Measurements from ENCODE around the gene MTERF2.

MTERF2 gene

DNA sequence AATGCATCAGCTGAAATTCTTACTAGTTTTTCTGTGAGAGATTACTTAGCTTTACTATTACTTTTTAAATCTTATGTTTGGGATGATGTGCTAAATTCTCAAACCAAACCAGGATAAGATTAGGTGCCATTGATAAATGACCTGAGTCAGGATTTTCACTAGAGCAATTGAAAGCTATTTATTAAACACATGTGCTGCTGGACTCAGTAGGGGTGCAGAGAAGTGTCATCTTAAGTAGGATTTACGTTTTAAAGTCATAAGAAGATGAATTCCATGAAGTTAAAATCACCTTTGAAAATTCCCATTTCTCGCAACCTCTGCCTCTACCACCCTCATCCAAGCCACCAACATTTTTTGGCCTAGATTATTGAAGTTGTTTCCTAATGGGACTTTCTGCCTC, 22.4 kb downstream of the MTERF2 start:
- H3K36me3 ChIP-seq (ENCODE audit: control insufficient read depth in 2 of 2, insufficient read depth in 1 of 2, low read length in 2 of 2), result peaks cover 13 to 53% of the 10 kb centered on the region in 2 experiments
- ChIA-PET CTCF (interaction anchor here (0.5 to 0.8 kb wide), 2 partner anchors 148 to 354 kb away, joined by 3 to 4 read pairs; a partner anchor contains a TSS), POLR2A (no interaction called here)
- H3K9me3 ChIP-seq (ENCODE audit: control insufficient read depth, insufficient read depth, low read depth, low read length), result no peaks in the 10 kb centered on the region
- TF ChIP-seq ZNF580 (tag by site-specific recombination; IDR thresholded peaks at IDR 0.05), result no peak
- TF ChIP-seq ZNF391 (tag by site-specific recombination; IDR thresholded peaks at IDR 0.05; ENCODE audit: borderline replicate concordance, low read depth), result no peak
- no peak for TF ChIP-seq ZNF311 (tag by site-specific recombination; IDR thresholded peaks at IDR 0.05; ENCODE audit: borderline replicate concordance)
- no peak for TF ChIP-seq ZNF211 (tag by site-specific recombination; IDR thresholded peaks at IDR 0.05; ENCODE audit: low read depth)
- TF ChIP-seq ZNF248 (tag by site-specific recombination; IDR thresholded peaks at IDR 0.05), result no peak
- TF ChIP-seq, protein P1, sequence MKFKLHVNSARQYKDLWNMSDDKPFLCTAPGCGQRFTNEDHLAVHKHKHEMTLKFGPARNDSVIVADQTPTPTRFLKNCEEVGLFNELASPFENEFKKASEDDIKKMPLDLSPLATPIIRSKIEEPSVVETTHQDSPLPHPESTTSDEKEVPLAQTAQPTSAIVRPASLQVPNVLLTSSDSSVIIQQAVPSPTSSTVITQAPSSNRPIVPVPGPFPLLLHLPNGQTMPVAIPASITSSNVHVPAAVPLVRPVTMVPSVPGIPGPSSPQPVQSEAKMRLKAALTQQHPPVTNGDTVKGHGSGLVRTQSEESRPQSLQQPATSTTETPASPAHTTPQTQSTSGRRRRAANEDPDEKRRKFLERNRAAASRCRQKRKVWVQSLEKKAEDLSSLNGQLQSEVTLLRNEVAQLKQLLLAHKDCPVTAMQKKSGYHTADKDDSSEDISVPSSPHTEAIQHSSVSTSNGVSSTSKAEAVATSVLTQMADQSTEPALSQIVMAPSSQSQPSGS (tag by site-specific recombination; IDR thresholded peaks at IDR 0.05; ENCODE audit: low read depth), result no peak
- TF ChIP-seq REPIN1 (tag by site-specific recombination; IDR thresholded peaks at IDR 0.05; ENCODE audit: low read depth), result no peak
- TF ChIP-seq ZSCAN5A (tag by site-specific recombination; IDR thresholded peaks at IDR 0.05), result no peak
- TF ChIP-seq ZNF223 (tag by site-specific recombination; IDR thresholded peaks at IDR 0.05), result no peak
- no peak for TF ChIP-seq ZNF341 (tag by site-specific recombination; IDR thresholded peaks at IDR 0.05; ENCODE audit: low read depth)
- no peak for TF ChIP-seq ZNF701 (tag by site-specific recombination; IDR thresholded peaks at IDR 0.05)
- TF ChIP-seq ZNF629 (tag by site-specific recombination; IDR thresholded peaks at IDR 0.05), result no peak
- no peak for TF ChIP-seq ZNF621 (tag by site-specific recombination; IDR thresholded peaks at IDR 0.05)
- H3K4me1 ChIP-seq (ENCODE audit: control insufficient read depth, insufficient read depth, low read length), result peaks cover 8% of the 10 kb centered on the region; the same call in 1 of the 2 replicates
- H3K27ac ChIP-seq (ENCODE audit: extremely low read depth, low read depth, low read length), result no peak overlapping the region
- H3K4me3 ChIP-seq (ENCODE audit: low read depth, low read length), result no peak overlapping the region

DNA sequence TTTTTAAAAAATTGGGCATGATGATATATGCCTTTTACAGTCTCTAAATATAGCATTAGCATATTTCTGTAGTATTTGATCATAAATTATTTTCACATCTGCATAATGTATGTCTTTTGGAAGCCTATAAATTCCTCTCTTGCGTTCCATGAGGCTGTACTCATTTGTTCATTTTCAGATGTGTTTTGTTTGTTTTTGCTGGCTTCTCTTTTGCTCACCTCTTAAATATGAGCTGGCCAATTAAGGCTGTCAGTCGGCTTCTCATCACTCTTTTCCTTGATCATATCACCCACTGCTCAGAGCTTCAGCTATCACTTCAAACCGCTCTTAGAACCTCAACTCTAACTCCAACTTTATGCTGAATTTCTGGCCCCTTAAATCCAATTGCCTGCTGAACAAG, 24.7 kb downstream of the MTERF2 start:
- Histone ChIP-seq H3K9me3 (ENCODE audit: control insufficient read depth, insufficient read depth, low read depth, low read length) (no peaks in the 10 kb centered on the region), H3K36me3 (ENCODE audit: control insufficient read depth in 2 of 2, insufficient read depth in 1 of 2, low read length in 2 of 2) (peaks cover 6 to 33% of the 10 kb centered on the region in 2 experiments; a peak in 2 of 3 replicates), H3K4me1 (ENCODE audit: control insufficient read depth, insufficient read depth, low read length) (peaks cover 14% of the 10 kb centered on the region), H3K4me3 (ENCODE audit: low read depth, low read length) (no peak overlapping the region), H3K27ac (ENCODE audit: extremely low read depth, low read depth, low read length) (no peak overlapping the region)
- CTCF ChIA-PET, result interaction anchor here (0.6 to 1.1 kb wide), 3 partner anchors 69 to 652 kb away, joined by 3 read pairs; no protein-coding TSS in a partner anchor
- TF ChIP-seq FEZF1 (tag by site-specific recombination; IDR thresholded peaks at IDR 0.05) (peak; percentile 81), INSM2 (tag by site-specific recombination; IDR thresholded peaks at IDR 0.05) (no peak), OSR2 (tag by site-specific recombination; IDR thresholded peaks at IDR 0.05) (peak; percentile 41; the same call in 1 of the 2 replicates)
- POLR2A ChIA-PET, result no interaction called here

GRCh38 chr12:106960443-106960842, 26.5 kb downstream of the MTERF2 start:
- H3K9me3 ChIP-seq (ENCODE audit: control insufficient read depth, insufficient read depth, low read depth, low read length), result no peaks in the 10 kb centered on the region
- H3K4me3 ChIP-seq (ENCODE audit: low read depth, low read length), result no peak overlapping the region
- H3K36me3 ChIP-seq (ENCODE audit: control insufficient read depth in 2 of 2, insufficient read depth in 1 of 2, low read length in 2 of 2), result peaks cover 4 to 21% of the 10 kb centered on the region in 2 experiments; a peak in 2 of 3 replicates
- H3K4me1 ChIP-seq (ENCODE audit: control insufficient read depth, insufficient read depth, low read length), result peaks cover 14% of the 10 kb centered on the region
- ChIA-PET CTCF (interaction anchor here (0.6 kb wide), 1 partner anchor 174 kb away, joined by 3 read pairs; no protein-coding TSS in a partner anchor), POLR2A (no interaction called here)
- no peak overlapping the region for H3K27ac ChIP-seq (ENCODE audit: extremely low read depth, low read depth, low read length)
- TF ChIP-seq ZNF223 (tag by site-specific recombination; IDR thresholded peaks at IDR 0.05), result no peak
- 0 out of 2 replicates have a peak, but pooled peaks have one; percentile 29 for TF ChIP-seq PRDM1 (tag by site-specific recombination; IDR thresholded peaks at IDR 0.05)
- peak; percentile 24; the same call in 1 of the 2 replicates for TF ChIP-seq ZFHX2 (tag by site-specific recombination; conservative IDR thresholded peaks at IDR 0.05)
- TF ChIP-seq ZNF394 (tag by site-specific recombination; IDR thresholded peaks at IDR 0.05; ENCODE audit: borderline replicate concordance), result no peak
- no peak for TF ChIP-seq ZNF423 (tag by site-specific recombination; IDR thresholded peaks at IDR 0.05)
- no peak for TF ChIP-seq ZNF157 (tag by site-specific recombination; IDR thresholded peaks at IDR 0.05)

All from HEK293 (cell line).